NT2/D1 (cell line): ENCODE measurements around the gene DCDC2B.

ENCODE experiments used
- DNase-seq: peaks from one replicate; pipeline ENCODE4 v3.0.0-alpha.2; 2011; ENCODE audit warnings: low read depth, low spot score
- H3K27me3 ChIP-seq: 2 replicates; pipeline ENCODE4 v1.6.0; 2011; ENCODE audit warnings: mild to moderate bottlenecking; ENCODE audit not compliant: insufficient read length, insufficient read depth
- H3K36me3 ChIP-seq: 2 replicates; pipeline ENCODE4 v1.6.1; 2011; ENCODE audit warnings: mild to moderate bottlenecking, low read length, mixed read lengths; ENCODE audit not compliant: insufficient read depth, insufficient read length
- H3K4me1 ChIP-seq: 2 replicates; pipeline ENCODE4 v1.5.1; 2011; ENCODE audit not compliant: insufficient read depth, insufficient read length
- H3K4me3 ChIP-seq: 2 replicates; pipeline ENCODE4 v1.5.1; 2011; ENCODE audit warnings: low read depth; ENCODE audit not compliant: insufficient read length
- H3K9ac ChIP-seq: 2 replicates; pipeline ENCODE4 v1.6.0; 2011; ENCODE audit warnings: low read depth; ENCODE audit not compliant: insufficient read length
- H3K9me3 ChIP-seq: 2 replicates; pipeline ENCODE4 v1.5.1; 2011; ENCODE audit warnings: mild to moderate bottlenecking, low read length; ENCODE audit not compliant: insufficient read depth
- SUZ12 ChIP-seq: IDR thresholded peaks from 2 replicates; pipeline ENCODE4 v1.6.1; 2011; ENCODE audit not compliant: insufficient read length, insufficient read depth; ENCODE audit errors: extremely low read depth
- YY1 ChIP-seq: IDR thresholded peaks from 2 replicates; pipeline ENCODE4 v1.6.1; 2011; ENCODE audit not compliant: insufficient read length, insufficient read depth
- ZNF274 ChIP-seq: IDR thresholded peaks from 2 replicates; pipeline ENCODE4 v1.6.1; 2011; ENCODE audit warnings: mild to moderate bottlenecking, low read depth, low read length

Gene DCDC2B

GRCh38 chr1:32179193-32179442, 29.8 kb upstream of the DCDC2B start:
- no peaks in the 10 kb centered on the region for H3K27me3 ChIP-seq
- peaks cover 15% of the 10 kb centered on the region for H3K4me1 ChIP-seq
- DNase-seq: no peak
- peak overlapping the region; percentile 88 for H3K9ac ChIP-seq
- H3K4me3 ChIP-seq: peak overlapping the region; percentile 75
- TF ChIP-seq ZNF274 (no peak), YY1 (no peak), SUZ12 (no peak)
- peaks cover 60% of the 10 kb centered on the region for H3K36me3 ChIP-seq
- no peaks in the 10 kb centered on the region for H3K9me3 ChIP-seq

GRCh38 chr1:32179443-32180185, 29.3 kb upstream of the DCDC2B start, which contains the start of gene TXLNA:
Gene TXLNA, plus strand, starts transcription at chr1:32179675. Its CDS starts 671 bp downstream, at chr1:32180346.
- H3K4me3 ChIP-seq: peak within 1 kb of the TSS; percentile 75
- peak; percentile 94 for DNase-seq
- peaks cover 15% of the 10 kb centered on the region for H3K4me1 ChIP-seq
- peaks cover 60% of the 10 kb centered on the region for H3K36me3 ChIP-seq
- H3K27me3 ChIP-seq: no peaks in the 10 kb centered on the region
- H3K9me3 ChIP-seq: no peaks in the 10 kb centered on the region
- TF ChIP-seq ZNF274 (no peak), SUZ12 (no peak), YY1 (peak; percentile 30)
- H3K9ac ChIP-seq: peak within 1 kb of the TSS; percentile 90

- H3K27me3 ChIP-seq: no peaks in the 10 kb centered on the region
- peaks cover 15% of the 10 kb centered on the region for H3K4me1 ChIP-seq
- H3K36me3 ChIP-seq: peaks cover 59% of the 10 kb centered on the region
- no peak for DNase-seq
- H3K4me3 ChIP-seq: peak overlapping the region; percentile 75
- no peak for TF ChIP-seq YY1
- no peak for TF ChIP-seq SUZ12
- no peak for TF ChIP-seq ZNF274
- no peaks in the 10 kb centered on the region for H3K9me3 ChIP-seq
- peak overlapping the region; percentile 90 for H3K9ac ChIP-seq
Measured at GRCh38 chr1:32180186-32181060, 28.5 kb upstream of the DCDC2B start.

- Histone ChIP-seq H3K4me3 (peak overlapping the region; percentile 75), H3K9me3 (no peaks in the 10 kb centered on the region), H3K4me1 (peaks cover 15% of the 10 kb centered on the region), H3K9ac (peak overlapping the region; percentile 90), H3K27me3 (no peaks in the 10 kb centered on the region), H3K36me3 (peaks cover 61% of the 10 kb centered on the region)
- TF ChIP-seq ZNF274 (no peak), SUZ12 (no peak), YY1 (no peak)
- DNase-seq: no peak
Measured at GRCh38 chr1:32181065-32181464, 27.8 kb upstream of the DCDC2B start.

- Histone ChIP-seq H3K4me3 (no peak overlapping the region), H3K4me1 (peaks cover 15% of the 10 kb centered on the region), H3K9ac (peak overlapping the region; percentile 90), H3K9me3 (no peaks in the 10 kb centered on the region), H3K27me3 (no peaks in the 10 kb centered on the region), H3K36me3 (peaks cover 61% of the 10 kb centered on the region)
- TF ChIP-seq ZNF274 (no peak), YY1 (no peak), SUZ12 (no peak)
- DNase-seq: no peak
Measured at GRCh38 chr1:32181563-32181962, 27.3 kb upstream of the DCDC2B start.

- no peak for TF ChIP-seq SUZ12
- TF ChIP-seq YY1: no peak
- TF ChIP-seq ZNF274: no peak
Measured at GRCh38 chr1:32182060-32182459, 26.8 kb upstream of the DCDC2B start.

GRCh38 chr1:32184650-32185049, 24.2 kb upstream of the DCDC2B start:
- TF ChIP-seq ZNF274 (no peak), SUZ12 (no peak), YY1 (no peak)
- Histone ChIP-seq H3K9me3 (no peaks in the 10 kb centered on the region), H3K9ac (no peak overlapping the region), H3K4me1 (peaks cover 9% of the 10 kb centered on the region), H3K4me3 (no peak overlapping the region), H3K36me3 (peaks cover 90% of the 10 kb centered on the region), H3K27me3 (no peaks in the 10 kb centered on the region)
- no peak for DNase-seq

More at GRCh38 chr1:32182060-32182459, 26.8 kb upstream of the DCDC2B start:
- no peak overlapping the region for H3K4me3 ChIP-seq
- no peak for DNase-seq
- H3K9ac ChIP-seq: no peak overlapping the region
- H3K4me1 ChIP-seq: peaks cover 15% of the 10 kb centered on the region
- H3K36me3 ChIP-seq: peaks cover 64% of the 10 kb centered on the region
- H3K27me3 ChIP-seq: no peaks in the 10 kb centered on the region
- no peaks in the 10 kb centered on the region for H3K9me3 ChIP-seq
